ENCODE measurements around the gene TRPC4.

DNA sequence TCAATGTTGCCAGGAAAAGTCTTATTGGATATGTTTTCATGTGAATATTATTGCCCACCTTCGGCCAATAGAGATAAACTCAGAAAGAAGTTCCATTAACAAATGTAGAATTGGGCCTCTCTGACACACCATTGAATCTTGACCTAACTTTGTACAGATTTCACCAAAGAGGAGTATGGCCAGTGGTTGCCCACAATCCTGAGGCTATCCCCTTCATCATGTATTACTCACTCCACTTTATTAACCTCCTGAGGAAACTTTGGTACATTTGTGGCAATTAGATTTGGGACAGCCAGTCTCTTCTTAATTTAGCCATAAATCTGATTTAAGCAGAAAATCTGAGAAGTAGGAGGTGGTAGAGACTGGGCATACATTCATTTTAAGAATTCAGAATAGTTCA, 217.7 kb downstream of the TRPC4 start:
- TF ChIP-seq POLR2A (IDR thresholded peaks at IDR 0.05) (no peak), EP300 (IDR thresholded peaks at IDR 0.05) (no peak)
